Measurements from ENCODE around the gene VAC14.

Gene VAC14

GRCh38 chr16:70638814-70639792, 161.9 kb downstream of the VAC14 start:
- DNase-seq: no peak
